Thyroid gland (tissue), 4 donors: ENCODE measurements around the gene AP1S3. TPM values are rescaled to one million over a fixed set of nuclear protein-coding genes. Genes with fewer than 3 reads are reported as not detected.

ENCODE experiments used
- DNase-seq, 2 donors: peaks; one replicate each; pipeline ENCODE4 v3.0.0-alpha.2; 2019
- H3K27ac ChIP-seq, 3 donors: fragments of 200-600 bp; sonication (generic); 1 replicate in 2 of 3; 2 replicates in 1 of 3; pipeline ENCODE4 v1.5.1; 2016 to 2019; ENCODE audit warnings: mild to moderate bottlenecking in 1 of 3, moderate library complexity in 1 of 3
- H3K27me3 ChIP-seq: fragments of 200-600 bp; sonication (generic); one replicate; pipeline ENCODE4 v1.5.1; 2019
- H3K36me3 ChIP-seq, 2 donors: fragments of 200-600 bp; sonication (generic); one replicate each; pipeline ENCODE4 v1.5.1; 2016 to 2019
- H3K4me1 ChIP-seq, 2 donors: fragments of 200-600 bp; sonication (generic); one replicate each; pipeline ENCODE4 v1.5.1; 2017 to 2019
- H3K4me3 ChIP-seq, 3 donors: fragments of 200-600 bp; sonication (generic); replicated peaks in 1 of 3; 1 replicate in 2 of 3; 2 replicates in 1 of 3; pipeline ENCODE4 v1.5.1; 2016; ENCODE audit warnings: mild to moderate bottlenecking in 1 of 3
- H3K9me3 ChIP-seq: fragments of 200-600 bp; sonication (generic); one replicate; pipeline ENCODE4 v1.5.1; 2017
- POLR2A ChIP-seq, 2 donors: fragments of 450-650 bp; IDR thresholded peaks; one replicate each; pipeline ENCODE4 v1.6.1; 2017; ENCODE audit warnings: antibody characterized with exemption in 2 of 2, mild to moderate bottlenecking in 2 of 2, moderate library complexity in 1 of 2
- WGBS, 2 donors: methylation state at CpG; one replicate each; pipeline ENCODE4 v1.1.5; 2017; 5-methylcytosine and 5-hydroxymethylcytosine counted together
- intact Hi-C: fragments of 100-400 bp; cut with DNase I; formaldehyde crosslinking; loops from one replicate; pipeline ENCODE4 v1.15.1; 2023
- total RNA-seq, 4 donors: library from RNA; depleted of rRNA; stranded (reverse); fragments of >200 nt; gene quantifications; one replicate each; pipeline ENCODE4 v1.2.3, GENCODE V29; 2016
- TF ChIP-seq, protein P1 (sequence below), 6 experiments: fragments of 200-600 bp in 3 of 6; fragments of 450-650 bp in 3 of 6; sonication (generic) in 3 of 6; IDR thresholded peaks; one replicate each; pipeline ENCODE4 v1.5.1; 2016 to 2019; ENCODE audit warnings: antibody characterized with exemption in 6 of 6, mild to moderate bottlenecking in 2 of 6, inconsistent platforms in 1 of 6, moderate library complexity in 1 of 6

The AP1S3 gene
- total RNA-seq, 4 donors from 2014 or later: 37.5 to 92.6 (median 44.8) TPM

DNA sequence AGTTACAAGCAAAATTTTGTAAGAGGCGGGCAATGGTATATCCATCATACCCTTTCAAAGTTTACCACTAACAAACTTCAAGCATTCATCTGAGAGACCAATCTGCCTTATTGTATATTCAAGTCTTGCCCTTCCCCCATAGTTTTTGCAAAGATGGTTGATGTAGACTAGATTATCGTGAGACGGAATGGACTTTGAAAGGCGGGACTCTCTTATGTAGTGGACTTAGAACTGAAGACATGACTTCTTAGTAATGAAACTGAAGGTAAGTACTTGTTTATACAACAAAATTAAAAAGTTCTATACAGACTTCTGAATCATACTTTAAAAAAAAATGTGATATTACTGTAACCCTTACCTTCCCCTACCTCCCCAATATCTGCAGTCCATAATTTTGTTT, 10.4 kb downstream of the AP1S3 start:
- Histone ChIP-seq H3K9me3 (no peaks in the 10 kb centered on the region), H3K4me3 (no peak overlapping the region), H3K4me1 (peaks cover 0 to 5% of the 10 kb centered on the region in 2 donors), H3K27me3 (no peaks in the 10 kb centered on the region), H3K36me3 (no peaks in the 10 kb centered on the region), H3K27ac (no peak overlapping the region)
- DNase-seq: no peak
- WGBS, 2 donors: 65 to 70% methylated on average over 4 of the region's 4 CpGs
- intact Hi-C loops: no loop called here
- TF ChIP-seq, protein P1, sequence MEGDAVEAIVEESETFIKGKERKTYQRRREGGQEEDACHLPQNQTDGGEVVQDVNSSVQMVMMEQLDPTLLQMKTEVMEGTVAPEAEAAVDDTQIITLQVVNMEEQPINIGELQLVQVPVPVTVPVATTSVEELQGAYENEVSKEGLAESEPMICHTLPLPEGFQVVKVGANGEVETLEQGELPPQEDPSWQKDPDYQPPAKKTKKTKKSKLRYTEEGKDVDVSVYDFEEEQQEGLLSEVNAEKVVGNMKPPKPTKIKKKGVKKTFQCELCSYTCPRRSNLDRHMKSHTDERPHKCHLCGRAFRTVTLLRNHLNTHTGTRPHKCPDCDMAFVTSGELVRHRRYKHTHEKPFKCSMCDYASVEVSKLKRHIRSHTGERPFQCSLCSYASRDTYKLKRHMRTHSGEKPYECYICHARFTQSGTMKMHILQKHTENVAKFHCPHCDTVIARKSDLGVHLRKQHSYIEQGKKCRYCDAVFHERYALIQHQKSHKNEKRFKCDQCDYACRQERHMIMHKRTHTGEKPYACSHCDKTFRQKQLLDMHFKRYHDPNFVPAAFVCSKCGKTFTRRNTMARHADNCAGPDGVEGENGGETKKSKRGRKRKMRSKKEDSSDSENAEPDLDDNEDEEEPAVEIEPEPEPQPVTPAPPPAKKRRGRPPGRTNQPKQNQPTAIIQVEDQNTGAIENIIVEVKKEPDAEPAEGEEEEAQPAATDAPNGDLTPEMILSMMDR (IDR thresholded peaks at IDR 0.05): no peak
- no peak for TF ChIP-seq POLR2A (IDR thresholded peaks at IDR 0.05)

DNA sequence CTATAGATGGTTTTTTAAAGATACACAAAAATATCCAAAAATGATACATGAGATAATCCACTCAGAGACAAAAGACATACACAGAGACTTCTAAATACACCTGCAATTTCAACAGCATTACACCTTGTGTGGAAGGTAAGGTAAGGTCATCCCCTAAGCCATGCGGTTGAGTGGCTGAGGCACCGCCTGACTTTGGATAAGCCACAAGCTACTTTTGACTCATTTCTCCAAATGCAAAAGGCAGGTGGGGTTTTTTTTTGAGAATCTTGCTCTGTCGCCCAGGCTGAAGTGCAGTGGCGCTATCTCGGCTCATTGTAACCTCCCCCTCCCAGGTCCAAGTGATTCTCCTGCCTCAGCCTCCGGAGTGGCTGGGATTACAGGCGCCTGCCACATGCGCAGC, 13.1 kb downstream of the AP1S3 start:
- no peak for DNase-seq
- Histone ChIP-seq H3K4me3 (no peak overlapping the region), H3K27ac (no peak overlapping the region), H3K9me3 (no peaks in the 10 kb centered on the region), H3K36me3 (no peaks in the 10 kb centered on the region), H3K27me3 (no peaks in the 10 kb centered on the region), H3K4me1 (peaks cover 2 to 5% of the 10 kb centered on the region in 2 donors)
- TF ChIP-seq, protein P1 (IDR thresholded peaks at IDR 0.05): no peak
- no peak for TF ChIP-seq POLR2A (IDR thresholded peaks at IDR 0.05)
- WGBS, 2 donors: 90 to 98% methylated on average over 8 of the region's 8 CpGs
- intact Hi-C loops: no loop called here

DNA sequence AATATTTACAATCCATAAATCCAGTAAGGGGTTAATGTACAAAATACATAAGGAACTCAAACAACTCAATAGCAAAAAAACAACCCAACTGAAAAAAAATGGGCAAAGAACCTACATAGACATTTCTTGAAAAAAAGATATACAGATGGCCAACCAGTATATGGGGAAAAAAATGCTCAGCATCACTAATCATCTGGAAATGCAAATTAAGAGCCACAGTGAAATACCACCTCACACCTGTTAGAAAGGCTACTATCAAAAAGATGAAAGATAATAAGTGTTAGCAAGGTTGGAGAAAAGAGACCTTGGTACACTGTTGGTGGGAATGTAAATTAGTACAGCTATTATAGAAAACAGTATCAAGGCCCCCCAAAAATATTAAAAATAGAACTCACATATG, 14.6 kb downstream of the AP1S3 start:
- peaks cover 5 to 12% of the 10 kb centered on the region in 2 donors for H3K4me1 ChIP-seq
- H3K9me3 ChIP-seq: no peaks in the 10 kb centered on the region
- TF ChIP-seq POLR2A (IDR thresholded peaks at IDR 0.05): no peak
- TF ChIP-seq, protein P1 (IDR thresholded peaks at IDR 0.05): no peak
- no peaks in the 10 kb centered on the region for H3K36me3 ChIP-seq
- H3K27me3 ChIP-seq: no peaks in the 10 kb centered on the region
- H3K27ac ChIP-seq: no peak overlapping the region
- intact Hi-C loops: no loop called here
- no peak overlapping the region for H3K4me3 ChIP-seq
- DNase-seq: no peak

DNA sequence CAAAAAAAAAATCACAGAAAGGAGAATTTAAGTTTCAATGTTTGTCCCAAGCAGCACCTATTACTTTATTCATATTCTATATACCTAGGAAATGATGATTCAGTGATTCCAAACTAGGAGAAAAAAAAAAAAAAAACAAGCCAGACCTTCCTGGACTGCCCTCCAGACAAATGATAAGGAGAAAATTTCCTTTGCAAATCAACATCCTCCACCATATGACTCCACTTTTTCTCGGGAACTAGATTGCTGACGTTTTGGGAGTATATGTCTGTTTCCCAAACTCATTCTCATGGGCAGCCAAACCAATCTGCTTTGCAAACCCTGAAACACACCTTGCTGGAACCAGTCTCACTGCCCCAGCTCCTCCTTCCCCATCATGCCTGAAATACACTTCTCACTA, 16.8 kb downstream of the AP1S3 start:
- no peaks in the 10 kb centered on the region for H3K9me3 ChIP-seq
- no peak overlapping the region for H3K4me3 ChIP-seq
- H3K4me1 ChIP-seq: peaks cover 19 to 22% of the 10 kb centered on the region in 2 donors
- peak overlapping the region in 1 of 3 donors; percentile 24 for H3K27ac ChIP-seq
- WGBS, 2 donors: 61 to 63% methylated on average over 2 of the region's 2 CpGs
- no peaks in the 10 kb centered on the region for H3K36me3 ChIP-seq
- no peak for TF ChIP-seq POLR2A (IDR thresholded peaks at IDR 0.05)
- TF ChIP-seq, protein P1 (IDR thresholded peaks at IDR 0.05): no peak
- H3K27me3 ChIP-seq: no peaks in the 10 kb centered on the region
- no peak for DNase-seq
- intact Hi-C loops: no loop called here

DNA sequence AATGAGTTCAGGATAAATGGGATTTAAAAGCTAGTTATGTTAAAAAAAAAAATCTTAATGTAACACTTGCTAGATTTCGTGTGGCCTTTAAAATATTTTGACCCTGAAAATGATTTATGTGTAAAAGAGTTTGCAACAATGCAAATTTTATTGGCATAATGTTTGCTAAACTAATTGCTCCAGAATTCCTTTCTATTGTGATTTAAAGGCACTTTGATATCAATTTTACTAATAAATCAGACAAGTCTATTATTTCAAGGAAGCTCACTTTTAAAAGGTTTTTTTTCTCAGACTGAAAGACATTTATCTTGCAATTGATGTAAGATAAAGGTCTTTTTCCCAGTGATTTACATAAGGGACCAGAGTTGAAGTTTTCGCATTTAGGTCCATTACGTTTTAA, 17.5 kb downstream of the AP1S3 start:
- intact Hi-C loops: no loop called here
- no peak for DNase-seq
- H3K27me3 ChIP-seq: no peaks in the 10 kb centered on the region
- no peak overlapping the region for H3K4me3 ChIP-seq
- H3K4me1 ChIP-seq: peaks cover 25 to 26% of the 10 kb centered on the region in 2 donors
- no peaks in the 10 kb centered on the region for H3K36me3 ChIP-seq
- H3K9me3 ChIP-seq: no peaks in the 10 kb centered on the region
- no peak overlapping the region for H3K27ac ChIP-seq
- no peak for TF ChIP-seq POLR2A (IDR thresholded peaks at IDR 0.05)
- TF ChIP-seq, protein P1 (IDR thresholded peaks at IDR 0.05): no peak
- 73 to 94% methylated on average over 3 of the region's 3 CpGs for WGBS, 2 donors
